NCI-H2227 treated with DMSO at 0.1 percent for 48 hours (cell line): Measurements from ENCODE around the gene ZNF414.
"Not testable (repeated sequence)": the region's sequence is repeated elsewhere in the genome, so short reads cannot be mapped to it uniquely, and the experiment has no call there.

Source experiments
- DNase-seq: peaks from one replicate; lab custom pipeline; 2025; lab: John Stamatoyannopoulos, UW

Gene ZNF414

GRCh38 chr19:8517551-8518442, 3.8 kb upstream of the ZNF414 start:
- DNase-seq, result no peak

- DNase-seq, result no peak
Measured at GRCh38 chr19:8515317-8515716, 1.4 kb upstream of the ZNF414 start.

- not testable (repeated sequence) for DNase-seq
Measured at GRCh38 chr19:8514505-8515009, 590 bp upstream of the ZNF414 start.

- no peak for DNase-seq
Measured at GRCh38 chr19:8513036-8513686, 806 bp downstream of the ZNF414 start.

GRCh38 chr19:8512115-8512967, 1.6 kb downstream of the ZNF414 start:
- no peak for DNase-seq

- no peak for DNase-seq
Measured at GRCh38 chr19:8511573-8512101, 2.3 kb downstream of the ZNF414 start.

GRCh38 chr19:8510589-8511115, 3.3 kb downstream of the ZNF414 start:
- DNase-seq, result no peak

GRCh38 chr19:8506402-8506957, 7.5 kb downstream of the ZNF414 start:
- peak; percentile 31 for DNase-seq

- DNase-seq, result peak; percentile 43
Measured at GRCh38 chr19:8505680-8506401, 8.1 kb downstream of the ZNF414 start.

- no peak for DNase-seq
Measured at GRCh38 chr19:8504919-8505318, 9.0 kb downstream of the ZNF414 start.

GRCh38 chr19:8504171-8504570, 9.8 kb downstream of the ZNF414 start:
- DNase-seq, result no peak

- no peak for DNase-seq
Measured at GRCh38 chr19:8503510-8503909, 10.5 kb downstream of the ZNF414 start.

- no peak for DNase-seq
Measured at GRCh38 chr19:8501981-8502380, 12.0 kb downstream of the ZNF414 start.

- DNase-seq, result no peak
Measured at GRCh38 chr19:8501516-8501915, 12.5 kb downstream of the ZNF414 start.

- peak; percentile 14 for DNase-seq
Measured at GRCh38 chr19:8500158-8500557, 13.8 kb downstream of the ZNF414 start.

- no peak for DNase-seq
Measured at GRCh38 chr19:8499048-8499833, 14.7 kb downstream of the ZNF414 start.

- DNase-seq, result no peak
Measured at GRCh38 chr19:8498295-8498694, 15.7 kb downstream of the ZNF414 start.

GRCh38 chr19:8494158-8494557, 19.8 kb downstream of the ZNF414 start:
- no peak for DNase-seq

GRCh38 chr19:8491574-8491973, 22.4 kb downstream of the ZNF414 start:
- DNase-seq, result no peak

- DNase-seq, result no peak
Measured at GRCh38 chr19:8490873-8491272, 23.1 kb downstream of the ZNF414 start.
